GM12873 (cell line): ENCODE data around the gene MREG.

ENCODE experiments used
- TF ChIP-seq, protein P1 (sequence below): IDR thresholded peaks from 2 replicates; pipeline ENCODE4 v1.5.1; 2012; ENCODE audit warnings: low read depth, mild to moderate bottlenecking, moderate library complexity, low read length, control low read depth; ENCODE audit not compliant: insufficient read depth; ENCODE audit errors: missing control alignments

The MREG gene

DNA sequence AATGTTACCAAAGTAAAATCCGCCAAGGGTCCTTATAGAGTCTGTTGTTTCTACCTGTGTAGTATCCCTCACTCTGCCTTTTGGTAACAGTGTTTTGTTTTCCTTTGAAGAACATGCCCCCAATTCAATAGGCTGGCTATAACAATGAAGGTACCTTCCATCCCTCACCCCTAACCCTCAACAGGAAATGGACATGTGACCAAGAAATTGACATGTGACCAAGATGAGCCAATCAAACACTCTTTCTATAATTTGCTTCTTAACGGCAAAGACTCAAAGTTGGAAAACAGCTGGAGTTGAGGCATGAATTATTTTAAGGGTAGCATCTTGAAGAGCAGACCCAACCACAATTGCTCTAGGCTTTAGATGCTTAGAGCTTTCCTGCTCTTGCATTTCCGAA, 5.4 kb upstream of the MREG start:
- TF ChIP-seq, protein P1, sequence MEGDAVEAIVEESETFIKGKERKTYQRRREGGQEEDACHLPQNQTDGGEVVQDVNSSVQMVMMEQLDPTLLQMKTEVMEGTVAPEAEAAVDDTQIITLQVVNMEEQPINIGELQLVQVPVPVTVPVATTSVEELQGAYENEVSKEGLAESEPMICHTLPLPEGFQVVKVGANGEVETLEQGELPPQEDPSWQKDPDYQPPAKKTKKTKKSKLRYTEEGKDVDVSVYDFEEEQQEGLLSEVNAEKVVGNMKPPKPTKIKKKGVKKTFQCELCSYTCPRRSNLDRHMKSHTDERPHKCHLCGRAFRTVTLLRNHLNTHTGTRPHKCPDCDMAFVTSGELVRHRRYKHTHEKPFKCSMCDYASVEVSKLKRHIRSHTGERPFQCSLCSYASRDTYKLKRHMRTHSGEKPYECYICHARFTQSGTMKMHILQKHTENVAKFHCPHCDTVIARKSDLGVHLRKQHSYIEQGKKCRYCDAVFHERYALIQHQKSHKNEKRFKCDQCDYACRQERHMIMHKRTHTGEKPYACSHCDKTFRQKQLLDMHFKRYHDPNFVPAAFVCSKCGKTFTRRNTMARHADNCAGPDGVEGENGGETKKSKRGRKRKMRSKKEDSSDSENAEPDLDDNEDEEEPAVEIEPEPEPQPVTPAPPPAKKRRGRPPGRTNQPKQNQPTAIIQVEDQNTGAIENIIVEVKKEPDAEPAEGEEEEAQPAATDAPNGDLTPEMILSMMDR, result no peak

DNA sequence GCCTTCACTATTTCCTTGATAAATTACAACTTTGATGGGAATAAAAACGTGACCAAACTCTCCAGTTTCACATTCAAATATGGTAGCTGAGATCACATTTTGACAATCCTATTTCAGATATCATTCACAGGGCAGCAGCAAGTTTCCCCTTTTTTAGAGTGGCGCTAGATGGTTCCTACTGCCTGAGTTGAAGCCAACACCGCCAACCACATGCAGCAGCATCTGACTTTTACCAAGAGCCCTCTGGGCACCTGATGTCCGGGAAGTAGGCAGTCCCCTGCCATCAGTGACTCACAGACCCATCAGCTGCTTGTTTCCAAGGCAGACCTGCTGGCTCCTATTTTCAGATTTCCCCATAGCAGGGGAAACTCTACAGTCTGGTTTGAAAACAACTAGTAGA, 4.0 kb upstream of the MREG start:
- TF ChIP-seq, protein P1, result no peak

DNA sequence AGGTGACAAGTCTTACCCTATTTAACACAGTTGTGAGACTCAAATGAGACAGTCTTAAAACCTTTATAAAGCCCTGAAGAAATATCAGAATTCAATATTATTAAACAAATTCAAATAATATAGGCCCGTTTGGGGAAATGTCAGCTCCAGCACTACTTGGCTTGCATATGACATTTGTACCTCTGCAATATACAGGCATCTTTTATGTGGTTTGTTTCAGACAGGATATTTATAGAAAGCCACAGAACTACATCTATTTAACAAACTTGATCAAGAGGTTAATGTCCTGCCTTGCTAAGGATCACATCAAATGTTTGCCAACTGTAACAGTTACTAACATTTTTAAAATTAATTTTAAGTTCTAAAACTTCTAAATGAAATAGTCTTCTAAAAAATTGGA, 3.2 kb upstream of the MREG start:
- TF ChIP-seq, protein P1, result no peak

DNA sequence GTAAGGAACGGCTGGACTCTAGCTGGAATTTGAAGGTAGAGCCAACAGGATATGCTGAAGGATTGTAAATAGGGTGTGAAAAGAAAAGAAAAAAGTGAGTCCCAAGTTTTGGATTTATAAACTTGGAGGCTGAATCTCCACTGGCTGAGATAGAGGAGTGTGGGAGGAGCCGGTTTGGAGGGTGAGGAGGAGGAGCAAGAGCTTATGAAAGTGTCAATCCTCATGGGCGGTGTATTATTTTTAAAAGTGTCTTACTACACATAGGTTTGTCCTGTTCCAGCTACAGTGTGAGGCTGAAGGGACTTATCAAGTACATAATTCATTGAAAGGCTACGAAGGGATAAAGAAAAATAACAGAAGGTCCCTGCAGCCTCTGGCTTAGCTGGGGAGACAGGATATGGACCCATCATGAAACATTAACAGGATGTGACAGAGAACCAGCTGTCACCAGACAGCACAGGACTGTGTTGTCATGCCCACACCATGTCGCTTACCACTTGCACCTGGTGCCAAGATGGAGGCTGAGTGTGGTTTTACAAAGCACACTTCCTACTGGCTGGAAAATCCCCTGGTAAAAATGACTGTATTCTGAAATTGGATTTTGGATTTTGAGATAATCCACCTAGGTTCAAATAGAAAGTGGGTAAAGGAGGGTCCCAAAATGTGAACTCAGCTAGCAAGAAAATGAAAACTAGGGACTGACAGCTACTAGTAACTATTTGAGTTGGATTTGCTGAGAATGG, 2.5 kb upstream of the MREG start:
- TF ChIP-seq, protein P1, result no peak

DNA sequence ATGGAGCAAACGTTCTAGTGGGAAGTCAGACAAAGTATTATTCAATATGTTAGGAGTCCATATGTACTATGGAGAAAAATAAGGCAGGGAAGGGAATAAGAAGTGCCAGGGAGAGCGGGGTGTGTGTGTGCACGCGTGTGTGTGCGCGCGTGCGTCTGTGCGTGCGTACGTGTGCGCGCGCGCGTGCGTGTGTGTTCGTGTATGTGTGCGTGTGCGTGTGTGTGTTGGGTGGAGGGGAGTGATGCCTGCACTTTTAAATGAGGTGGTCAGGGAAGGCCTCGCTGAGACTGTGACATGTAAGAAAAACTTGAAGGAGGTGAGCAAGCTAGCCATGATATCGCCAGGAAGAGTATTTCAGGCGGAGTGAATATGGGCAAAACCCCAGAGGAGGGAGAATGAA, 1.6 kb upstream of the MREG start:
- TF ChIP-seq, protein P1, result no peak

DNA sequence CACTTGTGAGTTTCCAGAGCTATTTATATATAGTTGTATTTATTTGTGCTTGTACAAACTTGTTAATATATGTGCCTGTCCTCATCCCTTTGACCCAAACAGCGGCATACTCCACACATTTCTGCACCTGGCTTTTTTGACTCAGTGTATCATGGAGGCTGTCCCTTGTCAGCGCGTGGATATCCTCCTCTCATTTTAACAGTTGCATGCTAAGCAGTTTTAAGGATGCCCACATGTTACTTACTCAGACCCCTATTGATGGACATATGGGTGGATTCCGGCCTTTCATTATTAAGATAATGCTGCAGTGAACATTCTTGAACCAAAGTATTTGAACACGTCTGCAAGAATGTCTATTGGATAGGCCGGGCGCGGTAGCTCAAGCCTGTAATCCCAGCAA, 655 bp upstream of the MREG start:
- TF ChIP-seq, protein P1, result no peak

DNA sequence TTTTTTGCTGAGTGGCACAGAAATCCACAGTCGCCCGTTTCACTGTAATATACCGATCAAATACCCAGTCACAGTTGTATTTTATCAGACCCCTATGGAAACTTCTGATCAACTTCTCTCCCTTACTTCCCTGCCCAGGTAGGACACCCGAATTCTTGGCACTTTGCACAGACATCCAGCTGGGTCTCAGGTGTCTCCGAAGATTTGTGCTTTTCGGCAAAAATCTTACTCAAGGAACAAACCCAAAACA, 596 bp downstream of the MREG start:
- TF ChIP-seq, protein P1, result no peak
